A549 (cell line): ENCODE measurements around the gene XPO6.

ENCODE experiments used
- CTCF ChIP-seq: fragments of >200 bp; sonication (Bioruptor Twin); formaldehyde crosslinking; IDR thresholded peaks from 3 replicates; pipeline ENCODE4 v1.5.1; 2016
- EP300 ChIP-seq, 2 experiments: fragments of >200 bp; sonication (Bioruptor Twin); formaldehyde crosslinking; IDR thresholded peaks; 2 replicates in 1 of 2; 3 replicates in 1 of 2; pipeline ENCODE4 v1.6.1; 2016 to 2017
- POLR2A ChIP-seq: IDR thresholded peaks from 2 replicates; pipeline ENCODE4 v1.6.1; 2012; ENCODE audit warnings: mild to moderate bottlenecking, low read length
- TP53 ChIP-seq: fragments of 250-450 bp; sonication (Bioruptor Pico); IDR thresholded peaks from 2 replicates; pipeline ENCODE4 v1.5.0; 2021; ENCODE audit warnings: mild to moderate bottlenecking, moderate library complexity

- TF ChIP-seq CTCF (no peak), EP300 (IDR thresholded peaks at IDR 0.05) (no peak), POLR2A (no peak), TP53 (CRISPR knock-in tag) (no peak)
Measured at GRCh38 chr16:28205974-28206373, 5.8 kb downstream of the XPO6 start.
